Stimulated activated CD8-positive, alpha-beta memory T cell treated with anti-CD3 and anti-CD28 coated beads, Interleukin-4, amount 100 ng/mL, for 1 hour (primary cell): Measurements from ENCODE around the gene MARS1.
"Not testable (repeated sequence)": the region's sequence is repeated elsewhere in the genome, so short reads cannot be mapped to it uniquely, and the experiment has no call there.

Experiments
- DNase-seq, 2 donors: peaks; one replicate each; pipeline ENCODE4 v3.0.0-alpha.2; 2020; ENCODE audit warnings: low read depth in 2 of 2, low spot score in 1 of 2

Gene MARS1

DNA sequence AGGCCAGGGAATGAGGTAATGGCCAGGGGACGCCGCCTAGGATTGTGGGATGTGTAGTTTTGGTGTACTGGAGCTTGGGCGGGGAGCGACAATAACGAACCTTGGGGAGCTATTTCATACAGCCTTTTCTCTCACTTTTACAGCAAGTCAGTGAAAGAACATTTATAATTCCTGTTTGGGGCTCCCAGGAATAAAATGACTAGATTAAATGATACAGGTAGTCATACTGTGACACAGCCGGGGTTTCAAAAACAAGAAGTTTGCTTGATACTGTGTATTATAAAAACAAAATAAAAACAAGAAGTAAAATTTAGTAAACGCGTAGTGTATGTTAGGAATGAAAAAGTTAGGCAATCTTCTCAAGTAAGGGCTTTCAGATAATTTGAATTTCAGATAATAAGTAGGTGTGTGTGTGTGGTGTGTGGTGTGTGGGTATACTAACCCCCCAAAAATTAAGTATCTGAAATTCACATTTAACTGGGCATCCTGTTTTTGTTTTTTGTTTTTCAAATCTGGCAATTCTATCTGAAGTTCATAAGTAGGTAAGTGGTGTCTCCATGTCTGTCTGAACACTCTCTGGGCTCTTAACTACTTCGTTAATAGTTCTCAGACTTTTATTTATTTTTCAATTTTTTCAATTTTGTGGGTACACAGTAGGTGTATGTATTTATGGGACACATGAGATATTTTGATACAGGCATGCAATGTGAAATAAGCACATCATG lies 59.6 kb downstream of the MARS1 start:
- no peak for DNase-seq

DNA sequence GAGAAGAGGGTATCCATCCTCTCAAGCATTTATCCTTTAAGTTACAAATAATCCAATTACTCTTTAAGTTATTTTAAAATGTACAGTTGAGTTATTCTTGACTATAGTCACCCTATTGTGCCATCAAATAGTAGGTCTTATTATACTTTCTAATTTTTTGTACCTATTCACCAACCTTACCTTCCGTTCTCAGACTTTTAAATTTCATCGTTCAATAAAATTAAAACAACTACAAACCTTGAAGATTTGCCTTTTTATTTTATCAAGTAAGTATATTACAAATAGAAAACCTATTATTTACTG lies 60.1 kb downstream of the MARS1 start:
- DNase-seq: no peak

DNA sequence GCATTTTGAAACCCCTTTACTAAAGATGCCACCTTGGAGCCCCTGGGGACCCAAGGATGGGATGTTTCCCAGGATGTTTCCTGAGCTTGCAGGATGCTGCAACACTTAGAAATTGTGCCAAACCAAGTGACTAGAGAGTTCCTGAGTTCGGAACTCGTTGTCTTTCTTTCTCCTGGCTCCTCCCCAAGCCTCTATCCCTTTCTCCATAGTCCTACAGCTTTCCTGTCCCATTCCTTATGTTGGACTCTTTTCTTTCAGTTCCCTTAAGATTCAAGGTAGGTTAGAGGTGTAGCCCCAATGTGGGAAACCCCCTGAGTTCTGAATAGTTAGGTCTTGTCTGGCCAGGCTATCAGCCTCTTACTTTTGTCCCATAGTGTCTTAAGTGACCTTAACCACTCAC lies 60.6 kb downstream of the MARS1 start:
- DNase-seq: no peak

DNA sequence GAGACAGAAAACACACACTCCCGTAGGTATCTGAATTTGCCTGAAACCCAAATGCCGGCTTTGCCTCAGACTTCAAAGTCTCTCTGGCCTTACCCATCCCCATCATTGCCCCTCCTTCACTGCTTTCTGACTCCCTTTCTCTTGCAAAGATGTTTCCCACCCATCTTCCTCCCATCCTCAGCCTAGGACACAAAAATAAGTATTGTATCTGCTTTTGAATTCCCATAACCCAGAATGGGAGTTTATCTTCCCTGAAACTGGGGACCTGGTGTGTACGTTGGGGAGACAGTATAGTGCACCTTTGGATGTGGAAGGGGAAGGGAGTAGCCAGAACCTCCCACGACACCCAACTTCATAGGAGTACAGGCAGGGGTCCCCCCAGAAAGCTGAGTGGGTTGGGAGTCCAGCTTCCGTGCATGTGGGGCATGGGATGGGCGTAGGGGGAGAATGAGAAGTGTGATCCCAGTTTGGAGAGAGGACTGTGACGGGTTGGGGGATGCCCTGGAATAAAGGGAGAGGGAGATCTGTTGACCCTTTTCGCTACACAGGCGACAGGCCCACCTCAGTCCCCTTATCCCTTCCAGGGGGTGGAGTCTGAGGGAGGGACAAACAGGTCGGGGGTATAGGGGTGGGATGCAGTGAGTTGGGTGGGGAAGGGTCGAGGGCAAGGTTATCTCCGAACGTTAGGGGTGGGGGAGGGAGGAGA lies 61.5 kb downstream of the MARS1 start:
- no peak for DNase-seq

DNA sequence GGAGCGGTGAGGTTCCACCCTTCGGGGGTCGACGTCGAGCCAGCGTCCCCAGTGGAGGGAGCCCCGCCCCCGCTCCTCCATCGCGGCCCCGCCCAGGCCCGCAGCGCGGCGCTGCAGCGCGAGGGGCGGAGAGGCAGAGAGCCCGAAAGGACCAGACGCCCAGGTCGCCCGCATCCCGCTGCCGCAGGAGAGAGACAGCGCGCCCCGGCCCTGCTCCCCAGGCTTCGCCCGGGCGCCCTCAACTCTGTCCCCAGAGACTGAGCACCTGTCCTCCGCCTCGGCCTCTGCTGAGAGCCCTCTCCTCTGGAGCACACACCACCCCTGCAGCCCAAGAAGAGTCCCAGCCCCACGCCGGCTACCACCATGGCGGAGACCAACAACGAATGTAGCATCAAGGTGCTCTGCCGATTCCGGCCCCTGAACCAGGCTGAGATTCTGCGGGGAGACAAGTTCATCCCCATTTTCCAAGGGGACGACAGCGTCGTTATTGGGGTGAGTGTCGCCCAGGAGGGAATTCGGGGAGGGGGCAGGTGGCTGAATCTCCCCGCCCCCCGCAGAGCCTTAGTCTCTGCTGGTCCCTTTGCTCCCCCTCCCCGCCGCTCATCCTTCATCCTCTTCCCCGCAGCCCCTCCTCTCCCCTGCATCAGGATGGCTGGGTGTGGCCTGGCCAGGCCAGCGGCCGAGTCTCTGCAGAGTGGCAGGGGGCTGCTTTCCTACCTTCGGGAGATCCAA lies 62.2 kb downstream of the MARS1 start, which contains the start of gene KIF5A:
Gene KIF5A (plus strand): TSS at position 136 of the 732 bp plus-strand sequence. CDS start 228 bp downstream, at position 364.
- no peak for DNase-seq

DNA sequence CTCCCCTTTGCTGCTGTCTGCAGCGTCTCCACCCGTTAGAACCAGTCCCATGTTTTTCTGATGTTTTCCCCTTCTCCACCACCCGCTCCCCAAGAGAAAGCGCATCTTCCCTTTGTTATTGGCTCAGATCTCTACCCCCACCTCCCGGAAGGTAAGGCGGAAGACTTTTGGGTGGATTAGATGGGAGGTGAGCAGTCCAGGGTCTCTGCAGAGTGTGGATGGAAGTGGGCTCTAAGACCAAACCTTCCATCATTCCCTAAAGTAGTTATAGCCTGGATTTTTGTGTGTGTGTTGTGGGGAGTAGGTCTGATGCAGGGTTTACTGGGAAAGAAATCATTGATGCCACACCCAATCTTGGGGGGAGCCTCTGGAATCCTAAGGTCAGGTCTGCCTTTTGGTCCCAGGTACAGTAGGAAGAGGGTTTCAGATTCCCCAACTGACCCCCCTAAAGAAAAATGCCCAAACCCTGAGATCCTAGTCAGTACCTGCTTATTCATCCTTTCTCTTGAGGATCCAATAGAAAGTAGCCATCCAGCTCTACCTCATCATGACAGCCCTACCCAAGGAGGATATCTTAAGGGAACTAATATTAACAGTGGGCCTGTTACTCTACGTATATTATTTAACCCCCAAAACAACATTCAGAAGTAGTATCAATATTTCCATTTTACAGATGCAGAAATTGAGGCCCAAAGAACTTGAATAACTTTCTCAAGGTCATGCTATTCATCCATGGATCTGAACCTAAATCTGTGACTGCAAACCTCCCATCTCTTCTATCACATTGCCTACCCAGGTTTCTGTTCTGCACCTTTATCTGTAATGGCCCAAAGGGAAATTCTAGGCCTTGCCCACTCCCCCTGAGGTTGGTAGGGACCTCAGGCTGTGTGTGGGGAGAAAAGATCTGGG lies 63.0 kb downstream of the MARS1 start:
- DNase-seq: no peak

DNA sequence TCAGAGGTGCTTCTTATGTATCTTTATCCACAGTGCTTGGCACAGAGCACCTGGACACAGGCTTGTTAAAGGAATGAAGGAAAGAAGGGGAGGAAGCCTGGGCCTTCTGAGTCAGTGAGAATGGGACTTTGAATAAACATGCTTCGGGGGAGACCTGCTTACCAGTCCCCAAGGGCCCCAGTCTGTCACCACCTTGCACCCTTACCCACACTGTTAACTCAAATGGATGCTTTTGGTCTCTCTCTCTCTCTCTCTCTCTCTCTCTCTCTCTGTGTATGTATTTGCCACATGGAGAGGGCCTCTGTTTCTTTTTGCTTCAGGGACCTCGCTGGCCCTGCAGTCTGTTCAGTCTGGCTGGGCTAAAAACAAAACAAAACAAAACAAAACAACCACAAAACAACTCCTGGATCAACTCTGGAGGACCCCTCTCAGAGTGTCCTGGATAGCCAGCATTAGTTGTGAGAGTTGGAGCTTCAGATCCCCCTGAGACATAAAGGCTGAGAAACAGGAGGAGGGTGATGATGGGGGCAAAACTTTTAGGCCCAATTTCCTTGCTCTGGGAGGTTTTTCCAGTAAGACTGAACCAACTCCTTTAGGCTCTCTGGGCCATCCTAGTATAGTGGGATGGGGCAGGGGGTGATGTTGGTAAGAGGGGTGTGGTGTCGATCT lies 63.9 kb downstream of the MARS1 start:
- DNase-seq: no peak

DNA sequence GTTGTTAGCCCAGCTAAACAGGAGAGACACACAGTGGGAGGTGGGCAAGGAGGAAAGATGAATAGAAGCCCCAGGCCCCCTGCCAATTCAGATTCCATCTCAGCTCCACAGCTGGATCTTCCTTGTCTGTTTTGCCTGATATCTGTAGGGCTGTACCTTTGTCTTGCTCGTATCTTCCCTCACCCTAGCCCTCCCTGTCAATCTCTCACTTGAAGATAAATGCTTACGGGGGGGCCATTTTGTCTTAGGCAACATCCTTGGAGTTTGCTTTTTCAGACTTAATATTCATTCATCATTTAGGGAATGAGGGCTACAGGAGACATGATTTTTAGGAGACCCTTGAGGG lies 64.4 kb downstream of the MARS1 start:
- no peak for DNase-seq

DNA sequence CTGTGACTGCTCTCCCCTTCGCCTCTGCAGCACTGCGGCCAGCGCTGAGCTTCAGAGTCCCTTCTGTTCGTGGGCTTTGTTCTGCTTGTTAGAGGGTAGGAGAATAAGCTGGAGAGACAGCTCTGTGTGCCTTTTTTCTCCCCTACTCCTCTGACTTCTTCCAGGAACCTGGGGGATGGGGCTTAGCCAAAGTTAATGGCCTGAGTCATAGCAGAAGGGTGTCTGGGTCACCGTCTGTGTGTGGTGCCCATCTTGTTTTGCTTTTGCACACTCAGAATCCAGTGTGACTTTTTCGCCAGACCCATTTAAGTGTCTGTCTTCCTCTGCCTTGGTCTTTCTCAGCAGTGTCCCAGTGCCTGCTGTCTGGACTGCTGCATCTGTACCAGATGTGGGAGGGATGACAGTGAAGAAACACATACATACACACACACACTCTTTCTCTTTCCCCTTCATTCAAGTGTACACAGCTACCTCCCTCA lies 65.0 kb downstream of the MARS1 start:
- DNase-seq: no peak

DNA sequence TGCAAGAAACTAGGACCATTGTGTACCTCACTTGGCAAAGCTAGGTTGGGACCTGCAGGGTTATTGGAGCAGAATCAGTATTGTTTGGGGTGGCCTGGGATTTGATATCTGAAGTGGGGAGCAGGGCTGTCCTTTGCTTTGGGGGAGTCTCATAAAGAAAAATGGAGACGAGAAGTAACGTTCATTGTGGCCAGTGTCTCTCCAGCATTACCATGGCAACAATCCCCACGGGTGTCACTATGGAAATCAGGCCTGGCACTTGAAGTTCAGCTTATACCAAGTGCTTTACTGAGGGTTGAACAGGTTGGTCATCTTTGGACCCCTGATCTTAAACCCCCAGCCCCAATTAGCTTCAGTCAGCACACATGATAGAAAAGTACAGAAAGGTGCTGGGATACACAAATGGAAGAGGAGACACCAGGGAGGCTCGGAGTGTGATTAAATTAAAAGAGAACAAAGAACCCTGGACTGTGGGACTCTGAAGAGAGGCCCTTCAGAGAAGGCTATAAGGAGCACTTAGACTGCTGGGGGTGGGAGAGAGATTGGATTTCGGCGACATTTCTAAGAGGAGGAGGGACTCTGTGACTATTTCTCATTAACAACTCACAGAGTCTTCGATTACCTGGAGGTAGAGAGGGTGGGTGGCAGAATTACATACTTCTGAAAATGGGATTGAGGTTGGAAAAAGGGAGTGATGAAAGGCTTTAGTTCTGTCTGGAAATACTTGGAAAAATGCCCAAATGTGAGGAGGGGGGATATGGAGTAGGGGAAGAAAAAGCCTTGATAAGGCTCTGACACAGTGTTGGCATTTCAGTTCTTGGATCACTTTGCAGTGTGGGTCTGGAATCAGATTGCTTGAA lies 65.7 kb downstream of the MARS1 start:
- DNase-seq: no peak

DNA sequence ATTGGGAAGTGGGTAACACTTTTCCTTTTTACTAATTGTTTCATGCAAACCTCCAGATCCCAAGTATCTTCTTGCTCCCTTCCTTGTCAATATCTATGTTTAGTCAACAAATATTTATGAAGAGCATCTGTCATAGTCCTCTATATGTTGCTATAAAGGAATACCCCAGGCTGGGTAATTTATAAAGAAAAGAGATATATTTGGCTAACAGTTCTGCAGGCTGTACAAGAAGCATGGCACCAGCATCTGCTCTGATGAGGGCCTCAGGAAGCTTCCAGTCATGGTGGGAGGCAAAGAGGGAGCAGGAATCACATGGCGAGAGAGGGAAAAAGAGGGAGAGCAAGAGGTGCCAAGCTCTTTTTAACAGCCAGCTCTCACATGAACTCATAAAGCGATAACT lies 66.6 kb downstream of the MARS1 start:
- no peak for DNase-seq

DNA sequence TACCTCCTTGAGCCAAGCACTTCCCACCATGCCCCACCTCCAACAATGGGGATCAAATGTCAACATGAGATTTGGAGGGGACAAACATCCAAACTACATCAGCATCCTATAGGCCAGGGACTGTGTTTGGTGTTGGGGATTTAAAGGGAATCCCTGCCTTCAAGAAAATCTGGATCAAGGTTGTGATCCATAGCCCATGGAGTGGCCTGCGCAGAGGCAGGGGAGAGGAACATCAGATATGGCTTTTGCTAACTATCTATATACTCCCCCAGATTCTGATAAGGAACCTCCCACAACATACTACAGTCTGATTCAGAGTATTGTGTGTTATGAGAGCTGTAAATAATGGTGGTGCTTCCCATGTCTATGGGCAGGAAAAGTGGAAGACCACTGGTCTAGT lies 67.0 kb downstream of the MARS1 start:
- DNase-seq: no peak

DNA sequence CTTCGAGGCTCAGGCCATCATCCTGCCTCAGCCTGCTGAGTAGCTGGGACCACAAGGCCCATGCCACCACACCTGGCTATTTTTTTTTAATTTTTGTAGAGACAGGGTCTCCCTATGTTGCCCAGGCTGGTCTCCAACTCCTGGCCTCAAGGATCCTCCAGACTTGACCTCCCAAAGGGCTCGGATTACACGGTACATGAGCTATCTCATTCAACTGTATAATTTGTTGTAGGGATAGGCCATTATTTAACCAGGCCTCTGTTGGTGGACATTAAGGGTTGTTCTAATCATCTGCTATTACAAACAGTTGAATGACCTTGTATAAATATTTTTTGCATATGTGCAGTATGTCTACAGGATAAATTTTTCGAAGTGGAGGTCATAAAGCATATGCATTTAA lies 71.0 kb downstream of the MARS1 start:
- DNase-seq: no peak

DNA sequence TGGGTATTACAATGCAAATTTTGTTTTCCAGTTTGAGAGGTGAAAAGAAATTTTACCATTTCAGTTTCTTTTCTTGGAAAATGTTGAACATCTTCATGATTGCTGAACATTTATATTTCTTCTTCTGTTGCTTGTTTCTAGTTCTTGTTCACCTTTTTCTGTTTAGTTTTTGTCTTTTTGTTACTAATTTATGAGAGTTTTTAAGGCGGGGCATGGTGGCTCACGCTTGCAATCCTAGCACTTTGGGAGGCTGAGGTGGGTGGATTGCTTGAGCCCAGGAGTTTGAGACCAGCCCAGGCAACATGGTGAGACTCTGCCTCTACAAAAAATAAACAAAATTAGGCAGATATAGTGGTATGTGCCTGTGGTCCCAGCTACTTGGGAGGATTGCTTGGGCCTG lies 72.6 kb downstream of the MARS1 start:
- no peak for DNase-seq

DNA sequence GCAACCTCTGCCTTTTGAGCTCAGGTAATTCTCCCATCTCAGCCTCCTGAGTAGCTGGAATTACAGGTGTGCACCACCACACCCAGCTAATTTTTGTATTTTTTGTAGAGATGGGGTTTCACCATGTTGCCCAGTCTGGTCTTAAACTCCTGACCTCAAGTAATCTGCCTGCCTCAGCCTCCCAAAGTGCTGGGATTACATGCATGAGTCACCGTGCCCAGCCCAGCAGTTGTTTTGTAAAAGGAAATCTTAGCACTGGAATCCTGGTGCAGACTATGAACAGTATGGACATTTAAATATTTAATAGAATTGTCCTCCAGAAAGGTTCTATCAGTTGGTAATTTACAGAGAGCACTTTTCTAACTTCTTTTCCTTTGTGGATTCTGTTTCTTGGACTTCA lies 73.2 kb downstream of the MARS1 start:
- not testable (repeated sequence) for DNase-seq

DNA sequence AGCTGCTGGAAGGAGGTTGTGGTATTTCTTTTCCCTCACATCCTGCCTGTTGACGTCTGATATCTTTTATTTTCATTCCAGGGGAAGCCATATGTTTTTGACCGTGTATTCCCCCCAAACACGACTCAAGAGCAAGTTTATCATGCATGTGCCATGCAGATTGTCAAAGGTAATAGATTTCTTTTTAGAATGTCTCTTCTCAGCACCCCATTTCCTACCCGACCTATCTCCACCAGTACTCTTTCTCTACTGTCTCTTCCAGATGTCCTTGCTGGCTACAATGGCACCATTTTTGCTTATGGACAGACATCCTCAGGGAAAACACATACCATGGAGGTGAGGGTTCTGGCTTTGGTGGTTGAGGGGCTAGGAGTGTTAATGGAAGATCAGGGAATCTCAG lies 75.5 kb downstream of the MARS1 start:
- no peak for DNase-seq

DNA sequence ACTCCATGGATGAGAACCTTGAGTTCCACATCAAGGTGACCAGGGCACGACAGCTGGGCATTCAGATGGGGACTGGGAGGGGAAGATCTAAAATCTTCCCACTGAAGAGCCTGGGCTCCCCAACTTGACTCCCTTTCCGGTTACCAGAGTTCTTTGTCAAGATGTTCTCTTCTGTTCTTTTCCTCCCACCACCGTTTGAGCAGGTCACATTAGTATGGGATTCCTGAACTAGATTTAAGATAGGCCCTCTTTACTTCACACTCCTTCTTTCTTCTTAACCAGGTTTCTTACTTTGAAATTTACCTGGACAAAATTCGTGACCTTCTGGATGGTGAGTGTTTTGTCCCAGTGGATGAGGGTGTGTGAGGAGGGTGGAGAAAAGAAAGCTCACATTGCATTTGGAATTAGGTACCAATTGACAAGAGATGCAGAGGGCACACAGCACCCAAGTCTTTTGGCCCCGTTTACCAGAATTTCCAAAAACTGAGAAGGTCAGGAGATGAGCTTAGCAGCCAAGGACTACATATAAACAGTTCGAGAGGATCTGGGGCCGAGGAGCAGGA lies 76.4 kb downstream of the MARS1 start:
- no peak for DNase-seq
